B cell (primary cell): Measurements from ENCODE around the gene PTGDR2. TPM values are rescaled to one million over a fixed set of nuclear protein-coding genes. Genes with fewer than 3 reads are reported as not detected.

Experiments used
- ATAC-seq: fragments of 200-7000 bp; cut with Tn5 transposase; one replicate; pipeline ENCODE4 v1.10.0; 2021; ENCODE audit warnings: low read depth, mild to moderate bottlenecking, moderate number of reproducible peaks, moderate library complexity
- CTCF ChIA-PET: fragments of 350-600 bp; sonication (Branson Sonifier 250); formaldehyde crosslinking; loops from one replicate; lab custom pipeline; 2021; ENCODE audit warnings: antibody characterized with exemption, inconsistent platforms; lab: Charles Lee
- POLR2A ChIA-PET: fragments of 350-600 bp; sonication (Branson Sonifier 250); formaldehyde crosslinking; loops from one replicate; lab custom pipeline; 2021; ENCODE audit warnings: antibody characterized with exemption; lab: Charles Lee
- DNase-seq: peaks from one replicate; pipeline ENCODE4 v3.0.0; 2013
- H2AFZ ChIP-seq: 2 replicates; pipeline ENCODE4 v1.6.1; 2012; ENCODE audit warnings: mild to moderate bottlenecking, low read depth, low read length; ENCODE audit not compliant: insufficient read depth, poor library complexity, severe bottlenecking
- H3K27ac ChIP-seq, 2 donors: 1 replicate in 1 of 2; 2 replicates in 1 of 2; pipeline ENCODE4 v1.5.1; 2012 to 2013; ENCODE audit warnings: low read length in 2 of 2, mild to moderate bottlenecking in 2 of 2, moderate library complexity in 1 of 2
- H3K27me3 ChIP-seq, 4 experiments: fragments of 200-600 bp in 1 of 4; sonication (generic) in 1 of 4; replicated peaks in 1 of 4; 1 replicate in 2 of 4; 2 replicates in 2 of 4; pipeline versions ENCODE4 v1.6.1 to v1.7.0; 2013 to 2016; ENCODE audit warnings: low read length in 3 of 4, mild to moderate bottlenecking in 2 of 4, mixed read lengths in 1 of 4, moderate library complexity in 1 of 4; ENCODE audit not compliant: insufficient read depth in 4 of 4, control insufficient read depth in 3 of 4; ENCODE audit errors: control extremely low read depth in 1 of 4
- H3K36me3 ChIP-seq, 2 experiments: replicated peaks in 1 of 2; 1 replicate in 1 of 2; 2 replicates in 1 of 2; pipeline versions ENCODE4 v1.6.1 to v1.7.1; 2013; ENCODE audit warnings: low read length in 1 of 2; ENCODE audit not compliant: insufficient read depth in 2 of 2, control insufficient read depth in 1 of 2; ENCODE audit errors: control extremely low read depth in 1 of 2, extremely low read depth in 1 of 2
- H3K4me1 ChIP-seq, 2 donors: fragments of 200-600 bp in 1 of 2; sonication (generic) in 1 of 2; 1 replicate in 1 of 2; 2 replicates in 1 of 2; pipeline versions ENCODE4 v1.5.1 to v1.6.1; 2013 to 2017; ENCODE audit warnings: low read length in 2 of 2; ENCODE audit not compliant: control insufficient read depth in 2 of 2, insufficient read depth in 2 of 2
- H3K4me2 ChIP-seq: replicated peaks from 2 replicates; pipeline ENCODE3; 2012; ENCODE audit warnings: mild to moderate bottlenecking, low read depth, low read length; ENCODE audit not compliant: poor library complexity, severe bottlenecking
- H3K4me3 ChIP-seq, 5 experiments: fragments of 200-600 bp in 1 of 5; sonication (generic) in 1 of 5; 1 replicate in 3 of 5; 2 replicates in 2 of 5; pipeline versions ENCODE4 v1.5.1 to v1.7.0; 2011 to 2016; ENCODE audit warnings: low read length in 4 of 5, mild to moderate bottlenecking in 4 of 5, low read depth in 2 of 5, control low read depth in 1 of 5, moderate library complexity in 1 of 5; ENCODE audit not compliant: insufficient read depth in 1 of 5; ENCODE audit errors: control extremely low read depth in 1 of 5, extremely low read depth in 1 of 5
- H3K79me2 ChIP-seq: fragments of 200-600 bp; sonication (generic); one replicate; pipeline ENCODE4 v1.6.0; 2016; ENCODE audit warnings: low read length; ENCODE audit not compliant: control insufficient read depth, insufficient read depth
- H3K9ac ChIP-seq: fragments of 200-600 bp; sonication (generic); 2 replicates; pipeline ENCODE4 v1.6.1; 2017; ENCODE audit warnings: mild to moderate bottlenecking, low read length, moderate library complexity
- H3K9me3 ChIP-seq, 3 donors: one replicate each; pipeline versions ENCODE4 v1.6.1 to v1.7.1; 2013; ENCODE audit warnings: low read length in 2 of 3; ENCODE audit not compliant: control insufficient read depth in 2 of 3, insufficient read depth in 1 of 3; ENCODE audit errors: control extremely low read depth in 1 of 3
- H4K20me1 ChIP-seq: 2 replicates; pipeline ENCODE4 v1.6.0; 2012; ENCODE audit warnings: mild to moderate bottlenecking, low read length; ENCODE audit not compliant: insufficient read depth, control insufficient read depth, poor library complexity, severe bottlenecking
- H3K27ac Mint-ChIP-seq: one replicate; pipeline ENCODE4 v1.8.0; 2021; ENCODE audit warnings: mixed read lengths
- H3K27me3 Mint-ChIP-seq: one replicate; pipeline ENCODE4 v1.8.0; 2021; ENCODE audit warnings: mixed read lengths
- H3K4me1 Mint-ChIP-seq: one replicate; pipeline ENCODE4 v1.8.0; 2021; ENCODE audit warnings: mixed read lengths
- H3K4me3 Mint-ChIP-seq: one replicate; pipeline ENCODE4 v1.8.0; 2021; ENCODE audit warnings: mixed read lengths
- H3K9me3 Mint-ChIP-seq: one replicate; pipeline ENCODE4 v1.8.0; 2022; ENCODE audit warnings: mixed read lengths; ENCODE audit not compliant: insufficient read depth
- CTCF ChIP-seq: fragments of 200-600 bp; IDR thresholded peaks from one replicate; pipeline ENCODE4 v1.8.0; 2022; ENCODE audit warnings: antibody characterized with exemption, mild to moderate bottlenecking
- EZH2 ChIP-seq: IDR thresholded peaks from 2 replicates; pipeline ENCODE4 v1.6.1; 2012; ENCODE audit warnings: borderline replicate concordance, low read depth, mild to moderate bottlenecking, moderate library complexity, low read length; ENCODE audit not compliant: insufficient read depth, poor library complexity, severe bottlenecking
- WGBS: methylation state at CpG from one replicate; pipeline ENCODE4 v1.1.5; 2013; ENCODE audit warnings: missing lambda C conversion rate; ENCODE audit not compliant: insufficient coverage; 5-methylcytosine and 5-hydroxymethylcytosine counted together
- intact Hi-C: fragments of 100-400 bp; cut with micrococcal nuclease; formaldehyde crosslinking; loops from one replicate; pipeline ENCODE4 v1.10.0; 2022
- polyA plus RNA-seq: library from polyadenylated mRNA; depleted of rRNA; stranded (reverse); fragments of >200 nt; gene quantifications from 2 replicates; pipeline ENCODE4 v1.2.3, GENCODE V29; 2012
- total RNA-seq, 2 donors: library from RNA; stranded (reverse); fragments of 120-200 nt in 1 of 2; gene quantifications; 1 replicate in 1 of 2; 2 replicates in 1 of 2; pipeline versions ENCODE4 v1.2.3 to v1.2.4, GENCODE V29; 2013 to 2022

The PTGDR2 gene
- total and polyA plus RNA-seq, 2 donors (not counting 1 experiment from before 2014, with no cell fraction given), result 0.03 TPM; not detected in 1

- H3K36me3 ChIP-seq, result no peaks in the 10 kb centered on the region
- Mint-ChIP-seq H3K4me1 (peaks cover 8% of the 10 kb centered on the region), H3K27ac (no peak overlapping the region), H3K9me3 (no peaks in the 10 kb centered on the region), H3K4me3 (no peak overlapping the region), H3K27me3 (no peaks in the 10 kb centered on the region)
- no peak overlapping the region for H3K4me3 ChIP-seq
- no peak overlapping the region for H3K9ac ChIP-seq
- no peak for DNase-seq
- ChIA-PET CTCF (no interaction called here), POLR2A (interaction anchor here (0.6 kb wide), 1 partner anchor 39 kb away, joined by 3 read pairs; no protein-coding TSS in a partner anchor)
- 5% methylated on average over 6 of the region's 7 CpGs for WGBS
- intact Hi-C loops, result no loop called here
- H2AFZ ChIP-seq, result no peak overlapping the region
- TF ChIP-seq CTCF (no peak), EZH2 (no peak)
- no peaks in the 10 kb centered on the region for H4K20me1 ChIP-seq
- H3K9me3 ChIP-seq, result no peaks in the 10 kb centered on the region
- no peak overlapping the region for H3K4me2 ChIP-seq
- no peak overlapping the region for H3K27ac ChIP-seq
- ATAC-seq, result no peak
- peaks cover 0 to 3% (median 0%) of the 10 kb centered on the region in 4 experiments for H3K27me3 ChIP-seq
- peaks cover 4 to 7% of the 10 kb centered on the region in 2 donors for H3K4me1 ChIP-seq
- no peaks in the 10 kb centered on the region for H3K79me2 ChIP-seq
These were observed 5.2 kb upstream of the PTGDR2 start for GRCh38 chr11:60860943-60861342.

GRCh38 chr11:60859616-60860250, 4.0 kb upstream of the PTGDR2 start:
- Mint-ChIP-seq H3K27ac (no peak overlapping the region), H3K4me3 (no peak overlapping the region), H3K4me1 (peaks cover 9% of the 10 kb centered on the region), H3K9me3 (no peaks in the 10 kb centered on the region), H3K27me3 (no peaks in the 10 kb centered on the region)
- no peak overlapping the region for H3K4me2 ChIP-seq
- peaks cover 0 to 3% (median 0%) of the 10 kb centered on the region in 4 experiments for H3K27me3 ChIP-seq
- H3K27ac ChIP-seq, result no peak overlapping the region
- peaks cover 4 to 7% of the 10 kb centered on the region in 2 donors for H3K4me1 ChIP-seq
- POLR2A ChIA-PET, result no interaction called here
- H3K79me2 ChIP-seq, result no peaks in the 10 kb centered on the region
- DNase-seq (no peak), ATAC-seq (no peak)
- CTCF ChIA-PET, result no interaction called here
- H3K9me3 ChIP-seq, result no peaks in the 10 kb centered on the region
- H2AFZ ChIP-seq, result no peak overlapping the region
- no peak overlapping the region for H3K9ac ChIP-seq
- no peak overlapping the region for H3K4me3 ChIP-seq
- intact Hi-C loops, result no loop called here
- no peaks in the 10 kb centered on the region for H4K20me1 ChIP-seq
- no peaks in the 10 kb centered on the region for H3K36me3 ChIP-seq
- WGBS, result 81% methylated on average over 10 of the region's 15 CpGs
- TF ChIP-seq EZH2 (no peak), CTCF (no peak)
